GM19099 (cell line): ENCODE data around the gene ANAPC2.

ENCODE experiments used
- POLR2A ChIP-seq: IDR thresholded peaks from 3 replicates; pipeline ENCODE4 v1.6.1; 2011; ENCODE audit warnings: low read depth; ENCODE audit not compliant: insufficient read length; ENCODE audit errors: extremely low read depth

Gene ANAPC2

GRCh38 chr9:137181680-137182079 lies 6.7 kb downstream of the ANAPC2 start:
- no peak for TF ChIP-seq POLR2A

DNA sequence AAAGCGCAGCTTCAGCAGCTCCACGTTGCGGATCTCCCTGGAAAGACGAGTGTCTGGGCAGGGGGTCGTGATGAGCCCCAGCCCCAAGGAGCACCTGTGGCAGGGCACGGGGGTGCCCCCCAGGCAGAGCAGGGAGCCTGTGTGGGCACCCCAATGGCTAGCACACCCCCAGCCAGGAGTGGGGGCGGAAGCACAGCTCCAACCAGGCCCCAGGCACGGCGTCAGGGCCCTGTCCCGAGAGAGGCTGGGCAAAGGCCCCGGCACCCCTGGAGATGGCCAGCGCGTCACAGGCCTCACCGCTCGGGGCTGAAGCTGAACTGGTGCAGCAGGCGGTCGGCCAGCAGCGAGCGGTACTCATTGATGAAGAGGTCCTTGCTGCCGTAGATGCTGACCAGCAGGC lies 7.9 kb downstream of the ANAPC2 start:
- TF ChIP-seq POLR2A, result no peak

- no peak for TF ChIP-seq POLR2A
Observed at GRCh38 chr9:137179761-137180160, 8.6 kb downstream of the ANAPC2 start.

- TF ChIP-seq POLR2A, result no peak
Observed at GRCh38 chr9:137178939-137179630, 9.3 kb downstream of the ANAPC2 start.

GRCh38 chr9:137178201-137178938 lies 10.0 kb downstream of the ANAPC2 start:
- TF ChIP-seq POLR2A, result no peak

- no peak for TF ChIP-seq POLR2A
Observed at GRCh38 chr9:137176302-137177182, 11.8 kb downstream of the ANAPC2 start.

DNA sequence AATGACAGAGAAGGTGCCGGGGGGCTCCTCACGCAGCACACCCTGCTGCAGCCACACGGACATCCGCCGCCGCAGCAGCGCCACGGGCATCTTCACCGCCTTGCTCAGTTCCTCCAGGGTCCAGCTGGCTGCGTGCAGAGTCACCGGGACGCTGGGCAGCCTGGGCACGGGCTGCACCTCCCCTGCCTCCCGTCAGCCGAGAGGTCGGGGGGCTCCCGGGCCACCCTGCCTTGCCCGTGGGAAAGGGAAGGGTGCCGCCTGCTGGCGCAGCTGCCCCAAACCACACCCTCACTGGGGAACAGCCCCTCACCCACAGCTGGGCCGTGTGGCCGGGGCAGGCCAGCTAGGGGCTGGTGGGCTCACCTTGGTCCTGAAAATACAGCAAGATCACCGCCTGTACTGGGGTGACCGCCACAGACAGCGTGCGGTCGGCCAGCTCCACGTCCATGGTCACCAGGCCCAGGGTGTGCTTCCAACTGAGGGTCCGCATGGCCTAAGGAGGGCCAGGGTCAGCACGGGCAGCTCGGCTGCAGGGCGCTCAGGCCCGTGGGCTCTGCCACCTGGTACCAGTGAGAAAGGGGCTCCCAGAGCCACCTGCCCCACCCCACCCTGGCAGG lies 12.9 kb downstream of the ANAPC2 start:
- no peak for TF ChIP-seq POLR2A

DNA sequence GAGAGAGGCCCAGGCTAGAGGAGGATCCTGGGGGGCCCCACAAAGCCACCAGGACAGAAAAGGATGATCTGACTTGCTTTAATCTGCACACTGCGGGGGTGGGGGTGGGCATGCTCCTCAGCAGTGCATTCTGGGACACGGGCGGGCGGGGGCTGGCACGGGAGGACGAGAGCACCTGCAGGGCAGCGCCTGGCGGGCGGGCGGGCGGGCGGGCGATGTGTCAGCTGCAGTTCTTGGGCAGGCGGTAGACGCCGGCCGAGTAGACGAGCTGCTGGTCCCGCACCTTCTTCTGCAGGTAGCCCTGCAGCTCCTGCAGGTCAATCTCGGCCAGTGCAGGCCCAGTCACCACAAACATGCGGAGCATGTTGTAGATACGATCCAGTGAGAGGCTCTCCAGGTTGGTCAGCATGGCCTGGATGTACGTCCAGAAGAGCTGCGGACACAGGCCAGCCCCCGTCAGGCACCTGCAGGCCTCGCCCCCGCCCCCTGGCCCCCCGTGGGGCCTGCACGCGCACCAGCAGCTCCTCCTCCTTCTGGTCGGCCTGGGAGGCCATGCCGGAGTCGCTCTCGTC lies 13.6 kb downstream of the ANAPC2 start:
- TF ChIP-seq POLR2A, result no peak

DNA sequence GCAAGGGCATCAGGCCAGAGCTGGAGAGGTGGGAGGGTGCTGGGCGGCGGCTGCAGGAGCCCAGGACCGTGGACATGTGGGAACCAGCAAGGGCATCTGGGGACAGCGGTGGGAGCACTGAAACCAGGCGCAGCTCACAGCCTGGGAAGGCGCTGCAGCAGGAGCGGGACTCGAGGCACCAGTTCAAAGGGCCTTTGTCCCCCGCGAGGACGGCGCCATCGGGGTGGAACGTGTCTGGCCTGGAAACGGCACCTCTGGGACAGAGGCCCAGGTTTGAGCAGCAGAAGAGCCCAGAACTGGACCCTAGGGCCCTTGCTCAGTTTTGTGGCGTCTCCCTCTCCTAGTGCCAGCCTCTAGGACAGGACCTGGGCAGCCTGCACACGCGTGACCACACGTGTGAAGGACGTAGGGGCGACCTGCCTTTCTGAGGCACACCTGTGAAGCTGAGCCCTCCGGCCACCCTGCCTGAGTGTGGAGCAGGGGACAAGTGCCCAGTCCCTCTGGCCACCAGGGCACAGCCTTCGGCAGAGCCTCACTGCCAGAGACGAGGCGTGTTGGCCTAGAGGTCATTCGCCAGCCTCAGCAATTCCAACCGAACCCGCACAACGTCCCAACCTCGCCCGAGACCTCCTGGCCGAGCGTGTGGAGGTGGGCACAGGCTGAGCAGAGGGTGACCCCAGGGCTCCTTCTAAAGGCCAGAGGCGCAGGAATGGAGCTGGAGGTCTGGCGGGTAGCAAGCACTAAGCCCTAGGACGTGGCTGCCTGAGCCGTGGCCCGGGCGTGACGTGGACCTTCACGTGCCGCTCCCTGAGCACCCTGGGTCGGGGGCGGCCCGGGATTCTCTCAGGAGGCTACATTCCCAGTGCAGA lies 14.3 kb downstream of the ANAPC2 start:
- no peak for TF ChIP-seq POLR2A

GRCh38 chr9:137172901-137173795 lies 15.2 kb downstream of the ANAPC2 start:
- no peak for TF ChIP-seq POLR2A

DNA sequence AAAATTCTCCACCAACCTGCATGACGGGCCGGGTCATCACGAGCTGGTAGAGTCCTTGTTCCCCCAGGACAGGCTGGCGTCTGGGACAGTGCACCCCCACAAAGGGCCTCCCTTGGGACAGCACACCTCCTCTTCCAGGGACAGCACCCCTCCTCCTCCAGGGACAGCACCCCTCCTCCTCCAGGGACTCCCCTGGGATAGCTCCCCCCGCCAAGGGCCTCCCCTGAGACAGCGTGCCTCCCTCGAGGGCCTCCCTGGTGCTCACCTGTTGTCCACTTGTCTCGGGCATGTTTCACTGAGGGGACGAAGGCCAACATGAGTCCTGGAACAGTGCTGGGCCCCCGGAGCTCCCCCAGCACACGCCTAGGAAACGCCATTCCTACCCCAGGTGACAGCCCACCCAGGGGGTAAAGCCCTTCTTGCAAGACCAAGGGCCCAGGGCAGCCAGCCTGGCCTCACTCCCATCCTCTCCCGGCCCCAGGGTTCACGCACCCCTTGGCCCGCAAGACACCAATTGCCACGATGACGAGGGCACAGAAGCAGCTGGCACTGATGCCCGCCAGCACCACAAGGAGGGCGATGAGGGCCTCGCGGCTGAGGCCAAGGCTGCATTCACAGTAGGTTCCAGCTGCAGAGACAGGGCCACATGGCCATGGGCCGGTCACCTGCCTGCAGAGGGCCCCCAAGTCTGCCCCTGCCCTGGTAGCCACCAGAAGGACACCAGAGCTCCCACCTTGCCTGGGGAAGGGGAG lies 17.0 kb downstream of the ANAPC2 start:
- TF ChIP-seq POLR2A, result no peak

- no peak for TF ChIP-seq POLR2A
Observed at GRCh38 chr9:137170486-137171148, 17.7 kb downstream of the ANAPC2 start.
